ENCODE measurements around the gene KIFC1. TPM values are rescaled to one million over a fixed set of nuclear protein-coding genes. Genes with fewer than 3 reads are reported as not detected.

Gene KIFC1
- total and polyA plus RNA-seq, 9 of the 15 experiments (the other 6 are each of a cell fraction or from before 2014, with no cell fraction given) = 1.3 to 95.2 (median 76.9) TPM

DNA sequence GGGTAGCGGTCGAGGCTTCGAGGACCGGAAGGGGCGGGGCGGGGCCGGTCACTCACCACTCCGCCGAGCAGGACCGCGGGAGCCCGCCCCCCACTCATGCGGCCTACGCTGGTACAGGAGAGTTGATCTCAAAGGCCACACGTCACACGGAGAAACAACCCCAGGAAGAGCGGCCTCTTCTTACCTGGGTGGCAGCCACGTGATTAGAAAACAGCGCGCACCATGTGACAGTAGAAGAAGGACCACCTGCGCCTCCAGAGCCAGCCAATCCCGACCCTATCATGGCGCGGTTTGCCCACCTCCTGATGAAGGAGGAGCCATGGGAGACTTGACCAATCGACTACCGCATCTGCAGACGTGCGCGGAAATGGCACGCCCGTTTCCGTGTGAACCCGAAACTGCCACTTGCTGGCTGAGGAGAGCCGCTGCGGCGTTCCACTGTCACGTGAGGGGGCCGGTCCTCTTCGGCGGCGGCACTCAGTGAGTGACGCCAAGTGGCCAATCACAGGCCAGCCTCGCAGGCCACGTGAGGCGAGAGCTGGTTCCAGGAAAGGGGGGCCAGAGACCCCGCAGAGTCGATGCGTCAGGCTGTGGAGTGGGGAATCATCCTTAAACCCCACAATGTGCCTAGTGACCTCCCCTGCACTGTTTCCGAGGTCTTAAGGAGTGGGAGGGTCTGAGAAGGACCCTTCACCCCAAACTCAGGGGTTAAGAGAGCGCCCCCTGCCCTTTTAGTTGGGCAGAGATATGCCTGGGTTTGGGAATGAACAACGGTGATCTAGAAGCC is 26.5 kb downstream of the KIFC1 start, which contains the start of gene CUTA (continued):
- TF ChIP-seq EGR1 (conservative IDR thresholded peaks at IDR 0.05) = peak; percentile 43
- TF ChIP-seq HNRNPK (IDR thresholded peaks at IDR 0.05; ENCODE audit: low read depth, low read length, poor library complexity, severe bottlenecking) = no peak
- TF ChIP-seq SP2 (IDR thresholded peaks at IDR 0.05; ENCODE audit: extremely low read depth, low read depth, low read length, poor library complexity, severe bottlenecking) = peak; percentile 10
- TF ChIP-seq THRAP3 (IDR thresholded peaks at IDR 0.05; ENCODE audit: borderline replicate concordance) = no peak
- TF ChIP-seq, protein P1, sequence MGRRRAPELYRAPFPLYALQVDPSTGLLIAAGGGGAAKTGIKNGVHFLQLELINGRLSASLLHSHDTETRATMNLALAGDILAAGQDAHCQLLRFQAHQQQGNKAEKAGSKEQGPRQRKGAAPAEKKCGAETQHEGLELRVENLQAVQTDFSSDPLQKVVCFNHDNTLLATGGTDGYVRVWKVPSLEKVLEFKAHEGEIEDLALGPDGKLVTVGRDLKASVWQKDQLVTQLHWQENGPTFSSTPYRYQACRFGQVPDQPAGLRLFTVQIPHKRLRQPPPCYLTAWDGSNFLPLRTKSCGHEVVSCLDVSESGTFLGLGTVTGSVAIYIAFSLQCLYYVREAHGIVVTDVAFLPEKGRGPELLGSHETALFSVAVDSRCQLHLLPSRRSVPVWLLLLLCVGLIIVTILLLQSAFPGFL (CRISPR knock-in tag; IDR thresholded peaks at IDR 0.05) = no peak
- peak; percentile 81 for TF ChIP-seq MTA3 (IDR thresholded peaks at IDR 0.05; ENCODE audit: borderline replicate concordance)
- TF ChIP-seq ZNF217 (CRISPR knock-in tag; IDR thresholded peaks at IDR 0.05) = no peak
- TF ChIP-seq CEBPG (CRISPR knock-in tag; IDR thresholded peaks at IDR 0.05) = no peak
- no peak for TF ChIP-seq CEBPG (tag; conservative IDR thresholded peaks at IDR 0.05 in 1 of 2, IDR thresholded peaks at IDR 0.05 in 1 of 2)
- TF ChIP-seq RNF2 (IDR thresholded peaks at IDR 0.05) = peak; percentile 85
- peak; percentile 83 for TF ChIP-seq FOSL1 (tag; conservative IDR thresholded peaks at IDR 0.05)
- peak; percentile 100 for TF ChIP-seq RAD51 (IDR thresholded peaks at IDR 0.05; ENCODE audit: borderline replicate concordance, low read depth)
- no peak for TF ChIP-seq FOXA3 (CRISPR knock-in tag; conservative IDR thresholded peaks at IDR 0.05 in 1 of 2, IDR thresholded peaks at IDR 0.05 in 1 of 2)
- peak; percentile 20; the same call in 1 of the 2 replicates for TF ChIP-seq DIDO1 (tag; IDR thresholded peaks at IDR 0.05; ENCODE audit: low read depth)
- no peak for TF ChIP-seq MED1 (CRISPR knock-in tag; IDR thresholded peaks at IDR 0.05; ENCODE audit: borderline replicate concordance)
- peak; percentile 91 for TF ChIP-seq LEF1 (IDR thresholded peaks at IDR 0.05)
- TF ChIP-seq ASH1L (IDR thresholded peaks at IDR 0.05; ENCODE audit: borderline replicate concordance, low read depth, partially characterized antibody) = peak; percentile 93
- TF ChIP-seq, protein P2, sequence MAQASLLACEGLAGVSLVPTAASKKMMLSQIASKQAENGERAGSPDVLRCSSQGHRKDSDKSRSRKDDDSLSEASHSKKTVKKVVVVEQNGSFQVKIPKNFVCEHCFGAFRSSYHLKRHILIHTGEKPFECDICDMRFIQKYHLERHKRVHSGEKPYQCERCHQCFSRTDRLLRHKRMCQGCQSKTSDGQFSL (CRISPR knock-in tag; IDR thresholded peaks at IDR 0.05) = no peak
- TF ChIP-seq, protein P2 (tag; IDR thresholded peaks at IDR 0.05) = no peak
- no peak for TF ChIP-seq MCM2 (IDR thresholded peaks at IDR 0.05; ENCODE audit: low read depth)
- TF ChIP-seq, protein P3, sequence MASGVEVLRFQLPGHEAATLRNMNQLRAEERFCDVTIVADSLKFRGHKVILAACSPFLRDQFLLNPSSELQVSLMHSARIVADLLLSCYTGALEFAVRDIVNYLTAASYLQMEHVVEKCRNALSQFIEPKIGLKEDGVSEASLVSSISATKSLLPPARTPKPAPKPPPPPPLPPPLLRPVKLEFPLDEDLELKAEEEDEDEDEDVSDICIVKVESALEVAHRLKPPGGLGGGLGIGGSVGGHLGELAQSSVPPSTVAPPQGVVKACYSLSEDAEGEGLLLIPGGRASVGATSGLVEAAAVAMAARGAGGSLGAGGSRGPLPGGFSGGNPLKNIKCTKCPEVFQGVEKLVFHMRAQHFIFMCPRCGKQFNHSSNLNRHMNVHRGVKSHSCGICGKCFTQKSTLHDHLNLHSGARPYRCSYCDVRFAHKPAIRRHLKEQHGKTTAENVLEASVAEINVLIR (CRISPR knock-in tag; IDR thresholded peaks at IDR 0.05) = peak; percentile 67; the same call in 1 of the 2 replicates
- TF ChIP-seq HDAC3 (IDR thresholded peaks at IDR 0.05; ENCODE audit: borderline replicate concordance, partially characterized antibody) = no peak
- peak; percentile 82 for TF ChIP-seq ZFX (CRISPR knock-in tag; IDR thresholded peaks at IDR 0.05)
- TF ChIP-seq RBM25 (IDR thresholded peaks at IDR 0.05; ENCODE audit: low read depth, low read length, severe bottlenecking) = no peak
- TF ChIP-seq FOXM1 (IDR thresholded peaks at IDR 0.05; ENCODE audit: low read depth) = peak; percentile 53; the same call in 1 of the 2 replicates
- no peak for TF ChIP-seq FOXM1 (CRISPR knock-in tag; IDR thresholded peaks at IDR 0.05; ENCODE audit: low read depth)
- peak; percentile 33; the same call in 1 of the 2 replicates for TF ChIP-seq EP300 (IDR thresholded peaks at IDR 0.05; ENCODE audit: low read length)
